Measurements from ENCODE around the gene CSH1.
"Not testable (repeated sequence)": the region's sequence is repeated elsewhere in the genome, so short reads cannot be mapped to it uniquely, and the experiment has no call there.

CSH1 gene

DNA sequence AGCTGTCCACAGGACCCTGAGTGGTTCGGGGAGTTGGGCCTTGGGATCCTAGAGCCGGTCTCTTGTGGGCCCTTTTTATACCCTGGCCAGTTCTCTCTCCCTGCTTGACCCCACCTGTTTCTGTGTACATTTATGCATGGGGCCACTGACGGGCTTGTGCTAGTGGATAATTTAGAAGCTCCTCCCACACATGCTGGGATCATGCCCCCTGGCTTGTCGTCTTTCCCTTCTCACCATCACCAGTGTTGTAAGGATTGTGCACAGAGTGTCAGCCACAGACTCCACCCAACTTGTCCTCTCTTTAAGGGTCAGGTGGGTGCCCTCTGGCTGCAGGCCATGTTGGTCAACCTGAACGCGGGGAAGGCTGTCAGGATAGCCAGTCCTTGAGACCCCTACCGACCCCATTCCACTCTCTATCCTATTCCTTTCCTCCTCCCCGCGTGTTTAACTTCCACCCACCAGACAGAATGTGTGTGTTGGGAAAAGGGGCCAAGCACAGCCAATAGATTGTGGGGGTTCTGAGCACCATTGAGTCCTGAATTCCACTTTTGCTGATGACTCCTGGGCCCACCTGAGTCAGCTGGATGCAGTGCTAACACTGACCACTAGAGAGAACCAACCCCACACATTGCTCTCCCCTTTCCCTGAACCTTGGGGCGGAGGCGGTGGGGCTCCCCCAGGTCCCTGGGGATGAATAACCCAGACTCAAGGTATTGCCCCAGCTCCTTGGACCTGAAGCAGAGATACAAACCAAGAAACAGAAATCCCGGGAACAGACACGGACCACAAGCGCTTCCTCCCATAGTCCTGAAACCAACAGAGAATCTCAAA lies at the start of gene CSH1:
TSS of gene CSH1 (minus strand) at position 51 of the 831 bp plus-strand sequence. CDS start 63 bp downstream, outside the sequence.
- DNase-seq (ENCODE audit: low read depth, low spot score), result not testable (repeated sequence)

- DNase-seq (ENCODE audit: low read depth, low spot score), result no peak
These were observed 49.5 kb upstream of the CSH1 start for GRCh38 chr17:63945784-63946439.

DNA sequence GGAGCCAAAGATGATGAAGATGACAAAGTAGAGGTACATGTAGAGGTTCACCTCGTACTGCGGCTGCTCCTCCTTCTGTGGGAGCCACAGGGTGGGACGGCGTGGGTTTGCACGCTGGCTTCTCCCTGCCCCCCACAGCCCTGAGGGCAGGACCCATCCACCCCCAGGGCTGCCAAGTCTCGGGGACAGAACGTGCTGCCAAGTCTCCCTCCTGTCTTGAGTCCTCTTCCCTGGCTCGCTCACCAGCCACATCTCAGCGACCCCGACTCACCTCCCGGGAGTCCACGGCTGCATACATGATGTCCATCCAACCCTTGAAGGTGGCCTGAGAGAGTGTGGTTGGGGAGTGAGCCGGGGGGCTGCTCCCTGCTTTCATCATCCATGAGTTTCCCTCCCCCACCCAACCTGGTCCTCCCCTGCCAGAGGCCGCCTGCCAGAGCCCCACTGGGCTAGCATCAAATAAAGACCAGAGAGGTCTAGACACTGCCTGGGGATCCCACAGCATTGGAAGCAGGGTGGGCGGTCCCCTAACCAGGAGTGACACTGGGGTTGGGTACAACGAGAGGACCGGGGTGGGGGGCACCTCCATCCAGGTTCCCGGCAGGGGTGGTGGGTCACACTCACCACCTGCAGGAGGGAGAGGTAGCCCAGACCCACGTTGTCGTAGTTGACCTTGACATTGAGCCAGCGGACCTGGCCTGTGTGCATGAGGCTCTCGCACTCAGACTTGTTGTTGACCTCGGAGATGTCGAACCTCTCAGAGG lies 48.5 kb upstream of the CSH1 start:
- no peak for DNase-seq (ENCODE audit: low read depth, low spot score)

GRCh38 chr17:63943745-63944144 lies 47.4 kb upstream of the CSH1 start:
- DNase-seq (ENCODE audit: low read depth, low spot score), result no peak

- no peak for DNase-seq (ENCODE audit: low read depth, low spot score)
These were observed 46.1 kb upstream of the CSH1 start for GRCh38 chr17:63942309-63942985.

DNA sequence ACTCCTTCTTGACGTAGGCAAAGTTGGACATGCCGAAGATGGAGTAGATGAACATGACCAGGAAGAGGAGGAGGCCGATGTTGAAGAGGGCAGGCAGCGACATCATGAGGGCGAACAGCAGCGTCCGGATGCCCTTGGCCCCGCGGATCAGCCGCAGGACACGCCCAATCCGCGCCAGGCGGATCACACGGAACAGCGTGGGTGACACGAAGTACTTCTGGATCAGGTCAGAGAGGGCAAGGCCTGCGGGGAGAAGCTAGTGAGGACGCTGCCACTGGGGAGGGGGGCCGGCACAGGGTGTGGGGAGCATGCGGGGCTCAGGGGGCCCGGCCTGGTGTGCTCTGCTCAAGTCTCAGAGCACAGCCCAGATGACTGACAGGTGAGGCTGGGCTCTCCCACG lies 45.4 kb upstream of the CSH1 start:
- DNase-seq (ENCODE audit: low read depth, low spot score), result no peak

GRCh38 chr17:63941162-63941561 lies 44.8 kb upstream of the CSH1 start:
- no peak for DNase-seq (ENCODE audit: low read depth, low spot score)

DNA sequence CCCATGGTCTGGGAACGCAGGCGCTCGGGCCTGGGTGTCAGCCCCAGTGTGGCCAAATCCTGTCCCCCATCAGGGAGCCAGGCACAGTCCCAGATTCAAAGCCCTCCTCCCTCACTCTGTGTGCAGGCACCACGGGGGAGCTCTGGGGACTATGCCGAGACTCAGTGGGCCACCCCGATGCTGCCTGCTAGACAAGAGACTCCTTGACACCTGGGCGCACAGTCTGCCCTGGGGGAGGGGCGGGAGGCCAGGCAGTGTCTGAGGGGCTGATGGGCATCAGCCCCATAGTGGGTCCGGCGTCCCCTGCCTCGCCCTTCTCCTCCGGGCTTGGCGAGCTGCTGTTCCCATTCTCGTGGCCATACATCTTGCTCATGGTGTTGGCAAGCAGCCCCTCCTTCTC lies 44.2 kb upstream of the CSH1 start:
- DNase-seq (ENCODE audit: low read depth, low spot score), result no peak

- DNase-seq (ENCODE audit: low read depth, low spot score), result no peak
These were observed 43.5 kb upstream of the CSH1 start for GRCh38 chr17:63939884-63940283.

GRCh38 chr17:63939401-63939800 lies 43.0 kb upstream of the CSH1 start:
- no peak for DNase-seq (ENCODE audit: low read depth, low spot score)

GRCh38 chr17:63937920-63938319 lies 41.5 kb upstream of the CSH1 start:
- no peak for DNase-seq (ENCODE audit: low read depth, low spot score)

- no peak for DNase-seq (ENCODE audit: low read depth, low spot score)
These were observed 40.9 kb upstream of the CSH1 start for GRCh38 chr17:63937319-63937718.

DNA sequence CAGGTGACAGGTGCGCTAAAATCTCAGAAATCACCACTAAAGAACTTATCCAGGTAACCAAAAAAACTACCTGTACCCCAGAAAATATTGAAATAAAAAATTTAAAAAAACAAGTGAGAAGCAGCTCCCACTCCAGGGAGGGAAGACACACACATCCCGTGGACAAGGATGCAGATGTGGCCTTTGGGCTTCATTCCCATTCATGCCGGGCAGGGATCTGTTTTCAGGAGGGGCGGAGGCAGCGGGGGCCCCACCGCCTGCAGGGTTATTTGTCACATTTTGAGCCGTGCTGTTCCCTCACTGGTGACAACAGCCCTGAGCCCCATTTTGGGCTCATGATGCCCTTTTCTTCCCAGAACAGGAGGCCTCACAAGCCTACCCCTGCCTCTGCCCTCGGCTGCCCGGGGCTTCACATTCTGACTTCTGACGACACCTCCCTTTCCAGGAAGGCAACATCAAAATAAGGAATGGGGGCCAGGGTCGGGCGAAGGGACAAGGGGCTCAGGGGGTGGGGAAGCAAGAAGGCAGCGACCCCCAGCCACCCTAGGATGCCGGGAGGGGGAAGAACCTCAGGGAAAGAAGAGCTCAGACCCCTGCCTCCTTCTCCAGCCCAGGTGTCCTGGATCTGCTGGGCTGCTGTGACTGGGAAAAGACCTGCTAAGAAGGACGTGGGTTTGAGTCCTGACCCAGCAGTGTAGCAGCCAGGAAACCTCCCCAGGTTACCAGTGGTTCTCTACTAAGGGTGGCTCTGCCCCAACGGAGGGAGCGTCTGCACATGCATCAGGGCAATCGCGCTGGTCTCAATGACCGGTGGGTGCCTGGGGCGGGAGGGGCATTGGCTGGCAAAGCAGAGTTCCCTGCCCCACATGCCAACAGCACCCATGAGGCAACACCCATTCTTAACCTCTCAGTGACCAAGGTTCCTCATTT lies 38.1 kb upstream of the CSH1 start:
- DNase-seq (ENCODE audit: low read depth, low spot score), result no peak

- no peak for DNase-seq (ENCODE audit: low read depth, low spot score)
These were observed 37.2 kb upstream of the CSH1 start for GRCh38 chr17:63933598-63933997.

DNA sequence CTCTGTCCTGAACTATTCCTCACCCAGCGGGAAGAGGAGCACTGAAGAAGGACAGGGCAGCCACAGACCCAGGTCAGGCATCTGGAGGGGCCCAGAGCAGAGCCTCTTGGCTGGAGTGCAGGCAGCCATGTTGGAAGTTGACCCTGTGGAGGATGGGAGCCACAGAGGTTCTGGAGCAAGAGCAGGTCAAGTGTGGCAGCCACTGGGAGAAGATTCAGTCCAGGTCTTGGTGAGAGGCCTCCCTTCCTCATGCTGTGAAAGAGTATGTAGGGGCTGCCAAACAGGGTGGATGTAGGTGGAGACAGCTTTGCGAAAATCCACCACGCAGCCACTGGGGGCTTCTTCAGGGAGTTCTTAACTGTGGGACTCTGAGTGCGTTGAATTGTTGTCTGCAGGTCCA lies 36.3 kb upstream of the CSH1 start:
- DNase-seq (ENCODE audit: low read depth, low spot score), result no peak

GRCh38 chr17:63931981-63932561 lies 35.7 kb upstream of the CSH1 start, which contains the start of gene CD79B:
Gene CD79B (minus strand): TSS chr17:63932331. CDS start chr17:63932261, 70 bp downstream.
- no peak for DNase-seq (ENCODE audit: low read depth, low spot score)

DNA sequence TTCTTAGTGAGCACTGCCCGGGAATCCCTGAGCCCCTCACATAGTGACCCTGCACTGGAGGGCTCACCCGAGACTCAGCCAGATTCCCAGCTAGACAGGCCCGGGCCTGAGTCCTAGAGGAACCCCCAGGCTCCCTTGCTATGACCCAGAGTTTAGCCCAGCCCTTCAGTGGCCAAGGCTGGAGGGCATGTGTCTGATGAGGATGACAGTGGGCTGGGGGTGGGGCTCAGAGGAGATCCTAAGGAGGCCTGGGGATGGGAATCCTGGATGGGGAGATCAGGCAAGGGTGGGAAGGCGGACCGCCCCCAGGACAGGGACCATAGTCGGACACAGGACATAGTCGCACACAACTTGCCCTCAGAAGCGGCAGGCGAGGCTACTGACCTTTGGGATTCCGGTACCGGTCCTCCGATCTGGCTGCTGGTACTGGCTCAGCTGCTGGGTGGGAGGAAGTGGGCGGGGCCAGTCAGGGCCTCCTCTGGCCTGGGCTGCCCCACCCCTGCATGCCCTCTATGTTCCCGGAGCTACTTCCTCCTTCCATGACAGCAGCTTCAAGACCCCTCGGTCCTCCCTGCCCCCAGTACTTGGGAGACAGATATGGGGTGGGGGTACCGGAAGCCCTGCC lies 34.7 kb upstream of the CSH1 start:
- DNase-seq (ENCODE audit: low read depth, low spot score), result no peak

- no peak for DNase-seq (ENCODE audit: low read depth, low spot score)
These were observed 33.7 kb upstream of the CSH1 start for GRCh38 chr17:63929860-63930766.
